ENCODE results near the gene CSRP3.

The CSRP3 gene

DNA sequence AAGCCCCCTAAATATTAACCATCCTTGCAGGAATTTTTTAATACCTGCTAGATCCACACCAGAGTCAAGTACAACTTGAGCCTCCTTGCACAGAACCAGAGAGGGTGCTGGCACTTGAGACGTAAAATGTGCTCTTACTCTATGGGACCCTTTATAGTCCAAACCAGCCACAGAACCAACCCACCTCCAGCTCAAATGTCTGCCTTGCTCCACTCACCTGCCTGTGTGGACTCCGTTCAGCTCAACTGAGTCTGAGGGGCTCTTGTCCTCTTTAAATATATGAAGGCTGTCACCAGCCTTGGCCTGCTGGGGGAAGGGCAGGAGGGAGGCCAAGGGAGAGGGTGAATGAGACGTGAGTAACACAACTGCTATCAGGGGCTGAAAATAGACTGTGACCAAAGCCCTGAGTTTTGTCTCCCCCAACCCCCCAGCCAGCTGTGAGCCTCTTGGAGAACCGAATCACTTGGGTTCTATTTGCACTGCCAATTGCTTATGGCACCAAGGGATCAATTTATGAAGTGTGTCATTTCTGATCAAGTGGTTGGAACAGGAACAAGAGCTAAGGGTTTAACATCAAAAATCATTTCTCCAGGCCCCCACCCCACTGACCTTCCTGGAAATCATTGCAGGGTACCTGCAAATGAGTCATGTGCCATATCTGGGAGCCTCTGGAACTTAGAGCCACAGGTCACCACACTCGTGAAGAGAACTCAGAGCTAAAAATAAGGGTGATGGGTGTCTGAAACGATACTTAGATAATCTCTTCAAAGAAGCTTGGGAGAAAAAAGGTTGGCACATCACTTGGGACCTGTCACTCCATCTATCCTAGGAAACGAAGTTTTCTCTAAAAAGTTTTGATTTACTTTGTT is at the start of gene CSRP3:
CSRP3 (minus strand) TSS at position 247 of the 869 bp plus-strand sequence. CDS start 9,535 bp downstream, outside the sequence.
- no peak for DNase-seq

DNA sequence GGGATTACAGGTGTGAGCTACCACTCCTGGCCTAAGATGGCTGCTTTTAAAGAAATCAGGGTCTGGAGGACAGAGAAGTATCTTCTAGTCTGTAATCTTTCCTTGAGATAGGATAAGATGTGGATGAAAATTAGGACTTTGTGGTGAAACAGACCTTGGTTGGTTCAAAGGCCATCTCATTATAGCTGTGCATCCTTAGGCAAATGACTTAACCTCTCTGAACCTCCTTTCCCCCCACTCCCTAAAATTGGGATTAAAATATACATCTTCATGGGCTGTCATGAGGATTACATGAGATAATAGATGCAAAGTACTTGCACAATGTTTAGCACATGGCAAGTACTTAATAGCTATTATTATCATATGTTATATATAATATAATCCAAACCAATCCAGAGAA is 49.8 kb upstream of the CSRP3 start:
- DNase-seq = no peak

DNA sequence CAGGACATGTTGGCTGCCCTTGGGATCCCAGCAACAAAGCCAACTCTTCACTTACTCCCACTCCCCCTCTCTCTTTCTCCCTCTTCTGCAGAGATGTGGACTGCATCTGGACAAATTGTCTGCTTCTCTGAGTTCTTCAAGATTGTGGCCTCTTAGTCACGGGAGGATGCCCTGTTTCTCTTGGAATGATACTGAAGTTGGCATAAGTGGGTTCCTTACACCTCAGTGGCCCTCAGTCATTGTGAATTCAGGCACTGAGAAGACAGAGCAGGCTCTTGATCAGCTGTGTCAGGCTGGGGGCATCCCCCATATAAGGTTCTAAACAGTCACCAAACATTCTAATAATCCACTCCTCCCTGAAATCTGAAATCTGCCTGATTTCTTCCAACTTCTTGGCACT is 45.0 kb upstream of the CSRP3 start:
- DNase-seq = no peak

DNA sequence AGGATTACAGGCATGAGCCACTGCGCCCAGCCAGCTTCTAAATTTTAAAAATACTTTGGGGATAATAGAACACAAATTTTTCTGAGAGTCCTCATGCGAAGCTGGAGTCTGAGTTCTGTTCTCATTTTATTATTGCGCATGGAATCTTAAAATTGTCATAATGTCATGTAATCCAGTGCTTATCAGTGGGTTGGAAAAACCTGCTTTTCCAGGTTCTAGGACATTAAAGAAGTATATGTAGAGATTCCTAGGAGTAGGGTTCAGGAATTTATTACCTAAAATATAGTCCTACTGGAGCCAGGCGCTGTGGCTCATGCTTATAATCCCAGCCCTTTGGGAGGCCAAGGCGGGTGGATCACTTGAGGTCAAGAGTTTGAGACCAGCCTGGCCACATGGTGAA is 43.6 kb upstream of the CSRP3 start:
- no peak for DNase-seq

DNA sequence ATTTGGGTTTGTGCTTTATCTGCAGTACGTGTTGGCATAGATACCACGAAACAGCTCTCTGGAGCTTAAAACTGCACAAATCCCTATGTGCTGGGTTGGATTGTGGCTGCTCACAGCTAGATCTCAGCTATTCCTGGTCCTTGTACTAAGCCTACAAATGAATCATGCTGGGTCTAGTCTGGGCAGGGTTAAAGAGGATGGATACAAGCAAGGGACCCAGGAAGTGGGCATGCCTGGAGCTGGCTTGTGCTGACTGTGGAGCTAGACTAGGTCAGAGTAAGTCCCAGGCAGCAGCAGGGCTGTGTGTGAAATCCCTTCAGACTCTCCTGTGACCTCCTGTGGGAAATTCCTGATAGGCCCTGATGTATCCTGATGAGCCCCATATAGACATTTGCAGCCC is 42.8 kb upstream of the CSRP3 start:
- no peak for DNase-seq

DNA sequence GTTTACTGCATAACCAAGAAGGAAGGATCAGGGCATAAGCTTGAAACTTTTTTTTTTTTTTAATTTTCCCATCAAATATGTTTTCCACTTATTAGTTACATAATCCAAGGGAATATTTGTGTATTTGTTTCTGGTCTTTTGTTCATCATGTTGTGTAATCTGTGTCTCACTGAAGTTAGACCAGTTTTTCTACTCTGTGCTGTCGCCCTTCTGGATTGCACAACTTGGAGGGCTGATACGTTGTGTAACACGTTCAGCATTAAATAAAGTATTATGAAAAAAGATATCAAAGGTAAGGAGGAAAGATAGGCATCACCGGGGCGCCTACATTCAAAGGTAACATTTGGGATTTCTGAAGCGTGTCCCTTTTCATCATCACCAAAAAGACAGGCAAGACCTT is 42.3 kb upstream of the CSRP3 start:
- DNase-seq = no peak

DNA sequence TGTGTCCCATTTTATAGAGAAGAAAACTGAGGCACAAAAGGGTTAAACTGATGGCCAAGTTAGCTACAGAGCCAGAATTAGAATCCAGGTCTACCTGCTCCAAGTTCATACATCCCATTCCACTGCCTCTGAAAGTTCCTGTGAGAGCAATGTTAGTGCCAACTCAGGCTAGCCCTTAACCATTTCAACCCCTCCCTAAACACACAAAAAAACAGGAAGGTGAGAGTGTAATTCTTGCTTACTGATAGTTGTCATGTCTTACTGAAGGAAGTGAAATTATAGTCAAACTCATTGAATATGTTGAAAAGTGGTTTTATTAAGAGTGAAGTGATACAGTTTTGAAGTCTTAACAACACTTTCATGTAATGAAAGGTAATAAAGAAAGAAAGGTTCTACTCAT is 41.8 kb upstream of the CSRP3 start:
- no peak for DNase-seq

DNA sequence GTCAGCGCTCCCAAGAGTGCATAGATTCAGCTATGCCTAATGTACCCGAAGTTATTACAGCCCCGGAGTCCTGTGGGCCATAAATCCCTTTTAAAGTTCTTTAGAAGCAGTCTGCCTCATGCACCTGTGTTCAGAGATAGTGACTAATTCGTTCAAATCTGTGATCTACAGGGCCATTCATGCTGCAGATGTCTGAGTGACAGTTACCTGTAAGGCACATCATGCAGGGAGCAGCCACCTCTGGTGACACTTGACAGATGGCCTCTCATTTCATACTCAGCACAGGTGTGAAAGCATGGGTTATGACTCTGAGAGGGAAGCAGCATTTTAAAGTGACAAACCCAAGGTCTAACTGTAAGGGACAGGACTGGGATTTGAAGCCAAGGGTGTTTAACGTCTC is 41.4 kb upstream of the CSRP3 start:
- no peak for DNase-seq

DNA sequence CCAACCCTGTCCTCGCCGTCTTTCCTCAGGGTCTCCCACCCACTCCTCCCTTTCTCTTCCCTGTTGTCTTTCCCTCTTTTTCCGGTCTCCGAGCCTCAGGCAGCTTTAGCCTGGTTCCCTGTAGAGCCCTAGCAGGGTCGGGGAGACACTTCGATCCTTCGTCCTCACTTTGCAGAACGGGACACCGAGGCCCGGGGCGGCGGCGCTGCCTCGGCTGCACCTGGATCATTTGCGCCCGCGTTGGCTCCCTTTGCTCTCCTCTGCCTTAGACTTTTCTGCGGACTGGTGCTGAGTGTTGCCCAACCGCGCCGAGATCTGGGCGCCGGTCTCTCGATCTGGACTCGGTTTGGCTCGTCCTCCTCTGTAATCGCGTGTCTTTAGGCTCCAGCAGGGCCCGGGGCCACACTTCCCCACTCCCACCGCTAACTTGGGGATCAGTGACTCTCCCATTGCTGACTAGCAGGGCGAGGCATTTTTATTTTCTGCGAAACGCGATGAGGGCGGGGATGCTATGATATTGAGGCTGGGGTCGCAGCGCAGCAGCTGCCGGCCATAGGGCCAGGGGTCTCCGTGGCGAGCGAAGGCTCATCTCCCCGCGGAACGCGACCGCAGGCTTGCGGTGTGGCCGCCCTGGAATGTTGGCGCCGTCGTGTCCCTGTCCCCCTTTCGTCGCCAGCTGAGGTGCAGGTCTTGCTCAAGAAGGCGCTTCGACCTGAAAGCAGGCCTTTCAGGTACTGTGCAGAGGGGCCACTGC is 40.6 kb upstream of the CSRP3 start:
- no peak for DNase-seq

DNA sequence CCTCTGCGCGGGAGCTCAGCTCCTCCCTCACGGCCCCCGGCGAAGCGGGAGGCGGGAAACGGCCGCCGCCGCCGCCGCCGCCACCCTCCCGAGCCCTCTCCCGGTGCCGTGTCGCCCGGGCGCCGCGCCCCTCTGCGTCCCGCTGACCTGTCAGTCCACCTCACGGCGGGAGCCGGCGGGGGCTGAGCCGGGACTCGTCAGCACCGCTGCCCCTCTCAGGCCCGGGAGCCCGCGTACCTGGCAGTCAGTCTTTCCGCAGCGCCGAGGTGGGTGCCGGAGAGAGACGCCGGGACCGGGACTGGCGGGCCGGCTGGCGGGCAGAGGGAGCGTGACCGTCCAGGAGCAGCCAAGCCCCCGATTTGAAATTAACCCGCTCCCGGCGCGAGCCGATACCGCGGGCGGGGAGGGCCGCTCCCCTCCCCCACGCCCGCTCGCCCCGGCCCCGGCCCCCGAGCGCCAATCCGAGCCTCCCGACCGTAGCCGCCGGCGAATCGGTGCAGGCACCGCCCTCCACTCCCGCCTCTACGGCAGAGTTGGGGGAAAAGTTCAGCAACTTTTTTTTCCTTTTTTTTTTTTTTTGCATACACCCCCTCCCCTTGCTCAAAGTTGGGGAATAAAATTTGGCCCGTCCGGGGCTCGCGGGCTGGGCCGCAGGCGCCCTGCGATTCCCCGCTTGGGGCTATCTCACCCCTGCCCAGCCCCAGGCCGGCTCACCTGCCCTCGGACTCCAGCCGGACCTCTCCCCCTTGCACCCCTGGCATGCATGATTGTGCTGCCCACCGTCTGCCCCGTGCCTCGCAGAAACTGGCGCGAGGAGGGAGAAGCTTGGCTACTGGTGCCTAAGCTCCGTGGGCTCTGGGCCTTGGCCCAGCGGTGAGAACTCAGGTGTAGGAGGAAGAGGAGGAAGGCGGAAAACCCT is 39.7 kb upstream of the CSRP3 start:
- no peak for DNase-seq

DNA sequence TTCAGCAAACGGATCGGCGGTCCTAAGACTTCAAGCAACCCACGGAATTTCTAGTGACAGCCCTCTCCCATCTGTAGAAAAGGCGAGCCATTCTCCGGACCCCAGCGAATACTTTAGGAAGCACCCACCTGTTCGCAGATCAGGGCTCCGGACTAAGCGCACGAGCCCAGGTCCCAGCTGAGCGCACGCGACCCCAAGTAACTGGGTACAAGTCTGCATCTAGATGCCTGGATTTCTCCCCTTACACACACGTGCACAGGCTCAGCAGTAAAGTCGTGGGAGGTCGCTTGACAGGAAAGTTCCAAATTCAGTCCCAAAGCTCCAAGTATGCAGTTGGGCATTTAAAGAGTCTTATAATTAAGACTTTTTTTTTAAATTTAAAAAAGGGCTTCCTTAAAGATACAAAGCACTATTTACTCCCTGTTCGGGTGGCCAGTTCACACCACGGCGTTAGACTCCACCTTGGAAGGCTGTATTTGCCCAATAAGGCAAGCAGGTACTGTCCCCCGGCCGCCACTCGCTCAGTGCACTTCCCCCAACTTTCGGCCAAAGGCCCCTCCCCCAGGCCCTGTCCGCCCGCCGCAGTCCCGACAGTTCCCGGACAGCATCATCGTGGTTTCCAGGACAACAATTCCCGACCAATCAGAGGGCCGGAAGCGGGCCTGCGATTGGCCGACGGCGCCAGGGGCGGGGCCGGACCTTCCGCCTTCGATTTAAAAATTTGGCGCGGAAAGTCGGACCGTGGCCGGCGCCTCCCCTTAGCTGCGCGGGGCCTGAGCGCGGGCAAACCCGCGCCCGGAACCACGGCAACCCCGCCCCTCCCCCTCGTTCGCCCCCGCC is 38.9 kb upstream of the CSRP3 start, which contains the start of gene E2F8:
E2F8 (minus strand) TSS at position 526 of the 840 bp plus-strand sequence. CDS start 824 bp downstream, outside the sequence.
- peak; percentile 85 for DNase-seq

DNA sequence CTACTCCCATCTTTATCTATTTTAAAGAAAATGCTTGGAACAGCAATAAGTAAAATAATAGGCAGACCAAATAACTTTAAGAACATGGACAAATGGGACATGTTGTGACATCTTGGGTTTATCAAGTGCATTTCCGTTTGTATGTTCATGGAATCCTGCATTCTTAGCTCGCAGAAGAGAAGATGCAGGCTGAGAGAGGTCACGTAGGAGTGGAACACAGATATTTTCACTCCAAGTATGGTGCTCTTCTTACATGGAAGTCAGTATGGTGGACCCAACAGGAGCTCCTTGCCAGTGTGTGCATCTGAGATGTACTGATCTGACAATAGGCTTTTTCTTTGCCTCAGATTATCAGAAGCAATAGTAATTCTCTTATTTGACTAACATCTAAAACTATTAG is 37.3 kb upstream of the CSRP3 start:
- no peak for DNase-seq

DNA sequence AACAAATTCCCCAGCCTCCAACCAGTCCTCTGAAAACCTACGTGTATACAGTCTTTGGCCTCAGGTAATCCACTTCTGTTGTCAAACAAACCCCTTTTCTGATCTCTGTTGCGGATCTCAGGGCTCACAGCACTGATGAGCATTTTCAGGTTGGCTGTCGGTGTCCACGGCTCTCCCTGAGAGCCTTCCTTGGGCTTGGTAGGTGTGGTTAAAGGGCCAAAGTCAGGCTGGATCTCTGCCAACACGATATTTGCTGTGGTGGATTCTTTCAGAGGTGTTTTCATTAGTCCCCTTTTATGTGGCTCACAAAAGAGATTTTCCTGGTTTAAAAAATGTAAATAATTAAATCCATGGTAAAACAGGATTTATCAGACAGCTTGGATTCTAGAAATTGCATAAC is 36.0 kb upstream of the CSRP3 start:
- no peak for DNase-seq

DNA sequence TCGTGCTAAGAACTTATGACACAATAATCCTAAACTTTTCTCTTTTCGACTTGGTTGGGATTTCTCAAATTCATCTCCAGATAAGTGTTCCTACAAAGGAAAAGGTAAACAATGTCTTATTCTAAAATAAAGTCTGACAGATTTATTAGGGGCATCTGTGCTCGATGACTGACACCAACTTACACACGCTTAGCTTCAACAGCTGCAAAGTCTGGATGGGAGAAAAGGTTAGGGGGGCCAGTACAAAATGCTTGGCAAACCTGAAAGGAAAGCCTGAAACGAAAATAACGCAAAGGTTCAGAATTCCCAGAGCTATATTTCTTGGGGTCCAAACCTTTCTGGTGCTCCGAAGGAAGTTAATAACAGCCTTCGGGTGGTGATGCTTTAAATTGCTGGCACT is 35.6 kb upstream of the CSRP3 start:
- DNase-seq = no peak

DNA sequence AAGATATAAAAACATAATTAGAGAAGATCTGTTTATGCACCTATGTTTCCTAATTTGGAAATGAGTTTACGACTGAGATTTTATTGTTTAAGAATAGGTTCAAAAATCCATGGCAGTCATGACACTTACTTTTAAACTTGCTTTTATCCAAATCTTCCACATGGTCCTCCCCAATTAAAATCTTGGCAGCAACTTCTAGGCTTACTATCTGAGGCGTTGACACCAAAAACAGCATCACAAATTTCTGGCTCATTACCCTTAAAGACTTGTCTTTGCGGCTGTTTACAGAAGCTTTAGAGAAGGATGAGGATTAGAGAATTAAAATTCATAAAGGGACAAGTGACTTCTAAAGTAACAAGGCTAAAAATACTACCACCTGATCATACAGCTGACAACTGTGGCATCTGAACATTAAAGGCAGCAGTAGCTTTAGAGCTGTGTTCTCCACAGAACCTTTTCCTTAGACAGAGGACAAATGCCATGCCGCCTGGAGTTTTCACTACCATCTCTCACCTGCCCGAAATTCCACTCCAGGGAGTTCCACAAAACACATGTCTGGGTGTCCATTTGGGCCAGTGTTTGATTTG is 32.5 kb upstream of the CSRP3 start:
- no peak for DNase-seq

DNA sequence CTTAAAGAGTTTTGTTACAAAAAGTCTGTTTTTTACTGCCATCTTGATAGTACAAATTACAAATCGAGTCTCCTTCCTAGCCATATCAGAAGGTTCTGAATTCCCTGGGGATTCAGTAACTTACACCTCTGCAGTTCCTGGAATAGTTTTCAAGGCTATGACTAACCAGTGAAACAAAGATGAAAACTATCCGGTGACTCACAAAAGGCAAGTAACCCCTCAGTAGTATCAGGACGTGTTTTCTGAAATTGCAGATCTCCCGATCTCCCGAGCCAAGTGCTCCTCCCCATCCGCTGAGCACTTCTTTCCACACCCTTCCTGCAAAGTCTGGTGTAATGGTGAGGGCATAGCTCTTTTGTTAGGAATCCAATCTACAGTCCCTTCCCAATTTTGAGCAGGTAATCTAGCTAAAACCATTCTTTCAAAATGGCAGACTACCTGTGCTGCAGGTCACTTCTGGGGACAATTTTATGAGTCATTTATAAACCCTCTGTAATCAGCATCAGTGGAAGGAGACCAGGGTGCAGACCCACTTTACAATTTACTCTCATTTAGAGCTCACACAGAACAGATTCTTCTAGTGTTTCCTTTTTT is 31.2 kb upstream of the CSRP3 start:
- DNase-seq = no peak

DNA sequence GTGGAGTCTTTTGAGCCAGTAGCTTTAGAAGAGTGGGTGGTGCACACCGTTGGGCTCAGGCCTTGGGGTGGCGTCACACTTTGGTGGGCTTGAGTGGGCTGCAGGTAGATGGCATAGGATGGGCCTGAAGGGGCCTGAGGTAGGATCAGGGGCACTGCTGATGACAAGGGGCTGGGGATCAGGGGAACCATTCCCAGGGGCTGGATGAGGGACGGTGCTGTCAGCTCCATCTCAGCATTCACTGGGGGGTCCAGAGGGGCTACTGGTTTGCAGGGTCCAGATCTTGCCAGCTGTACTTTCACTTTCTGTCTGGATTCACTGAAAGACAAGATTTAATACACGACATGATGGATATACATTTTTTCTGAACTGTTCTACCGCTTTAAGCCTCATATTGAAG is 27.9 kb upstream of the CSRP3 start:
- DNase-seq = no peak

DNA sequence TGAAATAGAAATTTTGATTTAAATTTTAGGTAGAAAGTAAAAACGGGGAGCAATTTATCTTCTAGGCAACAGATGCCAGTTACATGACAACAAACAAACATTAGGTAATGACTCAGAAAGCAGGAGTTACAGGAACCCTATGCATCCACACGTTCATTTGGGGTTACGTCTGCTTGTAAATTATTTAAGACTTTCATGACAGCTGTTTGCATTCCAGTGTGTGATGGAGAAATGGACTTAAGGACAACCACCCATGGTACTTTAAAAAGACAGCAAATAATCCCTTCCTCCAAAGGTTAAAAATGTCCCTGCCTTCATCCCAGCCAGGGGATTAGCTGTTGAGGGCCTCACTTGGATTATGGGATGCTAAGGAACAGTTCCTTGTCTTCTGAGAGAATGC is 27.2 kb upstream of the CSRP3 start:
- DNase-seq = no peak

DNA sequence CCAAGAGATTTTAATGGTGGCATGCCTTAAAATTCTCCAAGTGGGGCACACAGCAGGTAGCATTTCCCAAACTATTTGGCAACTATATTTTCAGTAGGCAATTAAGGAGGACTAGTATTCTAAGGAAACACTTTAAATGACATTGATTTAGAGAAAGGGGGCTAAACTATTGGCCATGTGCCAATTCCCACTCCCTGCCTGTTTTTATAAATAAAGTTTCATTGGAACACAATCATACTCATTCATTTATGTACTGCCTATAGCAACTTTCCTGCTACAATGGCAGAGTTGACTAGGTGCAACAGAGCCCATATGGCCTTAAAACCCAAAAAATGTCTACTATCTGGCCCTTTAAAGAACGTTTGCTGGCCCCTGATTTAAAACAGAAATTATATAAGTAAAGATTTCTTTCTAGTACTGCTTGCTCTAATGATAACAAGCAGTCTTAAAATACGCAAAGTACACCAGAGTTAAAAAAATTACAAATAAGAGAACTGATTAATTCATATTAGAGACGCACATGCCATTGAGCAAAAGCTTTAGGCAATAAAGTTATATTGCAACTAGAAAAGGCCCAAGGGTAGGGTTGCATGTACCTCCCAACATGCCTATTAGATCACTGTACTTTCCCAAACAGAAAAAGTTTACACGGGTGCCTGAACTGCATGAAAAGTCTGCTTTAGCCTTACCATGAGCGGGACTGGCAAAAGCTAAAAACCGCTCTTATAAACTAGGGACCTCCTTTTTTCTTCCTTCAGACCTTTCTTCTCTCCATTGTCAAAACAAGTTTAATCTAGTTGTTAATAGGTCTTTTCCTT is 24.8 kb upstream of the CSRP3 start:
- no peak for DNase-seq

DNA sequence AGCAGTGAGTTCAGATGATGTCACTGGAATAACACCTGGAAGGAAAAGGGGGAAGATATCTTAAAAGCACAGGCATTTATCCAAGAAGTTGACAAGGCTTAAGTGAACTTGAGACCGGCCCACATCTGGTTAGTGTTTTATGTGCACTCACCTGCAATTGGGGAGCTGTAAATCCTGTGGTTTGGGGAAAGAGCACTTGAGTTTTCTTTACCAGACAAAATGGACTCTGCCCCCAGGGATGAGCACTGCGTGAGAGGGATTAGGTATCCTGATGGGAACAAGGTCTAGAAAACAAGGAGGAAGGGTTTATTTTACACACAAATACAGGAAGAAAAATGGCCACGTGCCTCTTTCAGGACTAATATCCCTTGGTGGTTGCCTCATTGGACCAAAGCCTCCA is 23.8 kb upstream of the CSRP3 start:
- DNase-seq = no peak

All from NCI-H510A (cell line).